ENCODE results near the gene FRZB.

The FRZB gene

DNA sequence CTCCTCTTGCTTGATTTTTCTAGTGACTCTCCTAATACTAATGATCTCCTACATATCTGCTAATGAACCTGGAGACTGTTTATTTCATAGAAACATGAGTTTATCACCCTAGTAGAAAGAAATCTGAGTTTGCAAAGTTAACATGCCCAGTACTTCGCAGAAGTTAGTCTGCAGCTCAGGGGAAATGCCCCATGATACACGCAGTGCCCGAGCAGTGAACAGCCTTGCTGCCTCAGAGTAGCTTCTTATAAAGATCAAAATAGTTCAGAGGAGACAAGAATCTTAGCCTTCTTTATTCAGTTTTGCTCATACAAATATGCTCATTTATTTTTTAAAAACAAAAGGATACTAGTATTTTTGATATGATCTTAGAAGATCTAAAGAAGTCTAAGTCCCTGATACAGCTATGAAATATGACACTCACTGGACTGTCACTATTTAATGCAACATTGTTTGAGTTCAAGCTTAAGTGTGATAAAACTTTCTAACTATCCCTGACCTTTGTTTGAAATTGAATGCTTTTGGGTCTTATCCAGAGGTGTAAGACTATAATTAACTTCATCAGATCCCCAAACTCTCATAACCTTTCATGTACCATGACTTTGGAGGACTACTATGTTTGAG, 20.5 kb downstream of the FRZB start:
- TF ChIP-seq, protein P1, sequence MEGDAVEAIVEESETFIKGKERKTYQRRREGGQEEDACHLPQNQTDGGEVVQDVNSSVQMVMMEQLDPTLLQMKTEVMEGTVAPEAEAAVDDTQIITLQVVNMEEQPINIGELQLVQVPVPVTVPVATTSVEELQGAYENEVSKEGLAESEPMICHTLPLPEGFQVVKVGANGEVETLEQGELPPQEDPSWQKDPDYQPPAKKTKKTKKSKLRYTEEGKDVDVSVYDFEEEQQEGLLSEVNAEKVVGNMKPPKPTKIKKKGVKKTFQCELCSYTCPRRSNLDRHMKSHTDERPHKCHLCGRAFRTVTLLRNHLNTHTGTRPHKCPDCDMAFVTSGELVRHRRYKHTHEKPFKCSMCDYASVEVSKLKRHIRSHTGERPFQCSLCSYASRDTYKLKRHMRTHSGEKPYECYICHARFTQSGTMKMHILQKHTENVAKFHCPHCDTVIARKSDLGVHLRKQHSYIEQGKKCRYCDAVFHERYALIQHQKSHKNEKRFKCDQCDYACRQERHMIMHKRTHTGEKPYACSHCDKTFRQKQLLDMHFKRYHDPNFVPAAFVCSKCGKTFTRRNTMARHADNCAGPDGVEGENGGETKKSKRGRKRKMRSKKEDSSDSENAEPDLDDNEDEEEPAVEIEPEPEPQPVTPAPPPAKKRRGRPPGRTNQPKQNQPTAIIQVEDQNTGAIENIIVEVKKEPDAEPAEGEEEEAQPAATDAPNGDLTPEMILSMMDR (IDR thresholded peaks at IDR 0.05; ENCODE audit: insufficient read depth, low read depth, low read length, missing control alignments) = no peak
- no peak for DNase-seq (ENCODE audit: low read depth)
- H3K4me3 ChIP-seq (ENCODE audit: low read length) = no peak overlapping the region

DNA sequence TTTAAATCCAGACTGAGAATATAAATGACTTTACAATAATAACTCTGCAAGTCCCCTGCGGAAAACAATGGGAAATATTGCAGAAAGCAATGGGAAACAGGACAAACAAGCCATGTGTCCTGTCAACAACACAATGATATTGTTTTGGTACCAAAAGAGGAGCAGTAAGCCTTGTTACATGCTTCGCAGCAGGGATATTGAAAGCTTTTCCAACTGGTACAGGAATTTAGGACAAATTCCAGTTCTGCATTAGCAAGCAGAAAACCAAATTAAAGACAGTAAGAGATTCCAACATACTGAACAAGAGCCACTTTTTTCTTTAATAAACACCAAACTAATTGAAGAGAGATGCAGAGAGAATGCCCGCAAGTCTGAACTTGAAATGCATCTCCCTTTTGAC, 30.0 kb downstream of the FRZB start:
- H3K4me3 ChIP-seq (ENCODE audit: low read length) = no peak overlapping the region
- DNase-seq (ENCODE audit: low read depth) = no peak
- TF ChIP-seq, protein P1 (IDR thresholded peaks at IDR 0.05; ENCODE audit: insufficient read depth, low read depth, low read length, missing control alignments) = no peak

DNA sequence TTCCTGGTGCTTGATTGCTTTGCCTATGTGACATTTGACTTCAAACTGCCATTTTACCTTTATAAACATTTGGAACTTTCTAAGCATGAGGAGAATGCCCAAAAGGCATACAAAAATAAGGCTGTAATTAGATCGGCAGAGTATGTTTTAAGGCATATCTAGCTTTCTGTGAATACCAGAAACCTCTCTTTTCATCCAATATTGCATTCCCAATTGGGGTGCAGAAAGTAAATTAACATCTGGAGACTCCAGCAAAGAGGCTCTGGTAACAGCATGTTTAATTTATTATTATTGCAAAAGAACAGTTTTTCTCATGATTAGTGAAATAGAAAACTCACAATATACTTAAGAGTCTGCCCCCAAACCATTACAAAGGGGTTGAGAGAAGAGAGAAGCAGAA, 32.1 kb downstream of the FRZB start:
- no peak for DNase-seq (ENCODE audit: low read depth)
- TF ChIP-seq, protein P1 (IDR thresholded peaks at IDR 0.05; ENCODE audit: insufficient read depth, low read depth, low read length, missing control alignments) = no peak
- no peak overlapping the region for H3K4me3 ChIP-seq (ENCODE audit: low read length)

DNA sequence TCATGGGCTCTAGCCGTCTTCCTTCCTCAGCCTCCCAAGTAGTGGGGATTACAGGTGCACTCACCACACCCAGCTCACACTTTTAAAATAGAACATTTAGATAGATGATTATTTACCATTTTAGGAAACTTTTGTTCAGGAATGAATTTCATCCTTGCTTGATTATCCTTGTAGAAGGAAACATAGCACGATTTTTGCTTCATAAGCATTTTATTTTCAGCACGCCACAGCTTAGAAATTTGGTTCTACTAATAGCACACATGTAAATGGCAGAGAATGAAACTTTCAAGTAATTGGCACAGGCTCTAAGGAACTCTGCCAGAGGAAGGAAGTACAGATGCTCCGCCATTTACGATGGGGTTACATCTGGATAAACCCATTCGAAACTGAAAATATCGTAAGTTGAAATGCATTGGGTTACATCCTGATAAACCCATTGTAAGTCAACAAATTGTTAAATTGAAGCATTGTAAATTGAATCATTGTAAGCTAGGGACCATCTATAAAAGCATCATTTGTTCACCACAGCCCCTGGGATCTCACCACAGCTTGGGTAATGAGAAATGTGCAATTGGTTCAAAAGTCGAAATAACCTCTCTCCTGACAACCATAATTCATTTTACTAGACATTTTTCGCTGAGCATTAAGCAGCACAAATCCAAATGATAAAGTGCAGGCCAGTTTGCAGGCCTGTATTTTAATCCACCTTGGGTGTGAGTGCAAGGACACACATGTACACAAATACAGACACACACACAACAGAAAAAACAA, 33.2 kb downstream of the FRZB start:
- TF ChIP-seq, protein P1 (IDR thresholded peaks at IDR 0.05; ENCODE audit: insufficient read depth, low read depth, low read length, missing control alignments) = no peak
- no peak overlapping the region for H3K4me3 ChIP-seq (ENCODE audit: low read length)
- no peak for DNase-seq (ENCODE audit: low read depth)

DNA sequence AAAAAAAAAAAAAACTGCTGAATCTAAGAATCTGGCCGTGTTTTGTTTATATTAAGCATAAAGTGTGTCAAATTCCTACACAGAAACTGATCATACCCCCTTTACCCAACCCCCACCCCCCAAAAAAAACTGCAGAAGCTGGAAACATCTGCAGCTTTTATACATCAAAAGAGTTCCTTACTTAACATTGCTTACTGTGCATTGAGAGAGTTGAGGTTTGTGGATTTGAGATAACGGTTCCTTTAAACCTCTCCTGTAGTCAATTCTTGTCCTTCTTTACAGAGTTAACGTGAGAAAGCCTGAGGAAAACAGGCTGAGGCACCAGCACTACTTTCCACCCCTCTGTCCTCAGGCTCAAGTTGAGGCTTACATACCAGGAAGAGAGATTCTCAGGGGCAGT, 34.5 kb downstream of the FRZB start:
- DNase-seq (ENCODE audit: low read depth) = no peak
- TF ChIP-seq, protein P1 (IDR thresholded peaks at IDR 0.05; ENCODE audit: insufficient read depth, low read depth, low read length, missing control alignments) = no peak
- no peak overlapping the region for H3K4me3 ChIP-seq (ENCODE audit: low read length)

DNA sequence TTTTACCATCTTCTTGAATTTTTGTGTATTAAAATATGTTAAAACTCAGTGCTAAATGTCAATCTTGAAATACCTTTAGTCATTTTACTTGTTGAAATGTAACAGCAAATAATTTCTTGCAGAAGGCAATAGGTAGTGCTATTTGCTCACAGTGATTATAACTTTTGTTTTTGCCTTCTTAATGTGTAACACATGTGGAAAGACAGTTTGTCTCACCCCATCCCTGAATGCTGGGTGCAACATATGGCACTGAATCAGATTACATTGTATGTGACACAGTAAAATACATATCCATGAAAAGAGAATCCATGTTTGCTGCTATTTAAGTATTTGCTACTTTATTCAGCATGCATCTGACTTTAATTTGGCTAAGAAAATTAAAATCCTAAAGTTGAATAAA, 35.3 kb downstream of the FRZB start:
- TF ChIP-seq, protein P1 (IDR thresholded peaks at IDR 0.05; ENCODE audit: insufficient read depth, low read depth, low read length, missing control alignments) = no peak
- H3K4me3 ChIP-seq (ENCODE audit: low read length) = no peak overlapping the region
- no peak for DNase-seq (ENCODE audit: low read depth)

Data from epithelial cell of esophagus (primary cell).